Activated CD4-positive, alpha-beta T cell treated with anti-CD3 and anti-CD28 coated beads, Interleukin-2, Interleukin-4, amounts not matched to agents 100 ng/mL and 50 ng/mL, durations not matched to agents 16 hours and 8 hours (primary cell): ENCODE data around the gene NIPAL4.
A peak's percentile ranks its signal among the peaks of the same experiment; 100 is the strongest.
"Not testable (repeated sequence)": the region's sequence is repeated elsewhere in the genome, so short reads cannot be mapped to it uniquely, and the experiment has no call there.

Source experiments
- DNase-seq: peaks from one replicate; pipeline ENCODE4 v3.0.0-alpha.2; 2020; ENCODE audit warnings: low spot score

NIPAL4 gene

GRCh38 chr5:157463621-157464518 lies 3.9 kb downstream of the NIPAL4 start:
- DNase-seq = no peak

DNA sequence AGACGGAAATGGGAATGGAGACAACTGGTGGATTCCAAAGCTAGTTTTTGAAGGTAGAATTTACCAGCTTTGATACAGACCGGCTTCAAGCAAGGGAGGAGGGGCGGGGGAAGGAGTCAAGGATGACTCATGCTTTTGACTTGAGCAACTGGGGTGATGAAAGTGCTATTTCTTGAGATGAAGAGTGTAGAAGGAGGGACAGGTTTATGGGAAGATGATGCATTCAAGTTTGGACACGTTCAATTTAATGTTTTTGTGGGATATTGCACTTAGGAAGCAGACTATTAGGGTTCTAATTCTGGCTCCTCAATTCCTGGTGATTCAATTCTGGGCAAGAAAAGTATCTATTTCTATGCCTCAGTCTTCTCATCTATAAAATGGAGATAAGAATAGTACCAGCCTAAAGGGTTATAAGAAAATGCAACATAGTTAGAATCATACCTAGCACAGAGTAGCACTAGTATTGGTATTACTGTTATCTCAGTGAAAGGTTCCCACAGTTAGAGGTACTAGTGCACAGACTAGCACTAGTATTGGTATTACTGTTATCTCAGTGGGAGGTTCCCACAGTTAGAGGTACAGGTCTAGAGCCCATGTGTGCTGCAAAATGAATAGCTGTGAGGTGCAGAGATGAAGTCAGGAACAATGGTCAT lies 4.6 kb downstream of the NIPAL4 start:
- DNase-seq = peak; percentile 85

DNA sequence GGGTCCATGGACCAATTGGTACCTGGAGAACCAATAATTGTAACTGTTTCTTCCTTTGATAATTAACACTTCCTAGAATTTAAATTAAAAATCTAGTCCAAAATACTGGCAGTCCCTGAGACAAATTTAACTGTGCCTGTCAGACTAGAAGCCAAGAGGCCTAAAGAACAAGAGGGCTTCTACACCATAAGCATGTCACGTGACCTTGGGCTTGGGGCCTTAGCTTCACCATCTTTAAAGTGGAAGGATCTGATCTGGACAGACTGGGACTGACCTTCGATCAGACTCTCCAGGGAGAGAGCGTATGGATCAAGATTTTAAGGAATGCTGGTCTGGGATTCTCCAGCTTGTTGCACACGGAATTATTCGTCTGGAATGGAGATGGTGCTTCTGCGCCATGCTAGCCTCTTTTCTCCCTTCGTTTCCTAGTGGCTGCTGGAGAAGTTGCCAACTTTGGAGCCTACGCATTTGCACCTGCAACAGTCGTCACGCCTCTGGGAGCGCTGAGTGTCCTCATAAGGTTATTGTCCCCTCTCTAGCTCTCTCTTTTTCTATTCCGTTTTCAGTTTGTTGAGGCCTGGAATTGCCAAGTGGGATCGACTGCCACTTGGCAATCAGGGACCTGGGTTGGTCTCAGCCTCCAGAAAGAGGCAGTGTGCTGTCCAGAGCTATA lies 8.4 kb downstream of the NIPAL4 start:
- no peak for DNase-seq

GRCh38 chr5:157469073-157469472 lies 9.1 kb downstream of the NIPAL4 start:
- peak; percentile 31 for DNase-seq

GRCh38 chr5:157469687-157470086 lies 9.7 kb downstream of the NIPAL4 start:
- no peak for DNase-seq

- DNase-seq = no peak
Measured at GRCh38 chr5:157470631-157471030, 10.6 kb downstream of the NIPAL4 start.

- peak; percentile 55 for DNase-seq
Measured at GRCh38 chr5:157471709-157472108, 11.7 kb downstream of the NIPAL4 start.

DNA sequence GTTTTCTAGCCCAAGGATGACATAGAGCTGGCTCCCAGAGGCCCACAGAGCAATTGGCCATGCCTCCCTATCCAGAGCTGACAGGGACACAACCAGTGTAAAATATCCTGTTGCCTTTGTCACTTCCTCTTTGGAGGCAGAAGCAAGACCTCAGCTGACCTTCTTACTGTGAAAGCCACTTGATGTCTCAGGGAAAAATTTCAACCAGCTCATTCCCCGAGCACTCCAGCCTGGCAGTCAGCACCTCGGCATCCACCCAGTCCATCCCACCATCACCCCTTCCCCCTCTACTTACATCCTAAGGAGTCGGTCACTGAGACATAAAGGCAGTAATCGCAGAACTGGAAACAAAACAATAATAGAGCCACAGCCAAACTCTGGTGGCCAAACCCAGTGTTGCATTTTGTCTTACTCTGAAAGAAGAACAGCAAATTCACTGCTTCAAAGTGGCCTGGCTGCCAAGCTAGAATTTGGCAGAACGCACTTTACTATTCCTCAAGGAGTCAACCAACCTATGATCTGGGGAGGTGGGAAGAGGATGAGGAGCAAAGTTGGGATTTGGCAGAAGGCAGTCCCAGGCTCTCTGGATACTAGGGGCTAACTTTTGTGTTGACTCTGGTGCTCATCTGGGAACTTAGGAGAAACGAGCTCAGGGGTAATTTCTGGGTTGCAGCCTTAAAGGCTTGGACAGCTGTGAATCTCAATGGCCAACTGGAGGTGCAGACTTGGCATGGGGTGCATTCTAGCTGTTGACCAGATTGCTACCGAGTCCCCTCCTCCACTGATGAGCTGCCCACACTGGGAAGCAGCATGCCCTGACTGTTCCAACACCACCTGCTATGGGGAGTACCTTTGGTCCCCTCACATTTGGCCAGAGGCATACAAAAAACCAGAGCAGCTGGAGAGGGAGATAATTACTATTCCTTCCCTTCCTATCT lies 13.6 kb downstream of the NIPAL4 start:
- no peak for DNase-seq

- DNase-seq = no peak
Measured at GRCh38 chr5:157475432-157475831, 15.4 kb downstream of the NIPAL4 start.

GRCh38 chr5:157476702-157477408 lies 16.8 kb downstream of the NIPAL4 start:
- DNase-seq = peak; percentile 57

- DNase-seq = no peak
Measured at GRCh38 chr5:157477814-157478494, 17.9 kb downstream of the NIPAL4 start.

GRCh38 chr5:157478726-157479125 lies 18.7 kb downstream of the NIPAL4 start:
- no peak for DNase-seq

DNA sequence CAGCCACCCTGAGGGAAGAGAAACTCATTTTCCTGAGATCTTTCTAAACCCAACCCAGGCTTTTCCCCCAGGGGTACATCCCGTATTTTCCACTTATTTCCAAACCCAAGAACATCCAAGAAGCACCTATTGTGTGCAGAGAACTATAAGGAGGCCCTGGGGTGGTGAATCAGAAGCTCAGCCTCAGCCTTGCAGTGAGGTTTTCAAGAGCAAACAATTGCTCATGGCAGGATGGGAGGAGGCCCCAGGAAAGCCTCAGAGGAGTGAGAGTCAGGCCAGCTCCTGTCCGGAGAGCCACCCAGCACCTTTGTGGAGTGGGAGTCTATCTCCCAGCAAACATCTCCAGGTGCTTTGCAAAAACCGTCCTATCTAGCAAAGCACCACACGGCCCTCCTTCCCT lies 19.2 kb downstream of the NIPAL4 start:
- DNase-seq = no peak

GRCh38 chr5:157479612-157480510 lies 19.8 kb downstream of the NIPAL4 start:
- no peak for DNase-seq

DNA sequence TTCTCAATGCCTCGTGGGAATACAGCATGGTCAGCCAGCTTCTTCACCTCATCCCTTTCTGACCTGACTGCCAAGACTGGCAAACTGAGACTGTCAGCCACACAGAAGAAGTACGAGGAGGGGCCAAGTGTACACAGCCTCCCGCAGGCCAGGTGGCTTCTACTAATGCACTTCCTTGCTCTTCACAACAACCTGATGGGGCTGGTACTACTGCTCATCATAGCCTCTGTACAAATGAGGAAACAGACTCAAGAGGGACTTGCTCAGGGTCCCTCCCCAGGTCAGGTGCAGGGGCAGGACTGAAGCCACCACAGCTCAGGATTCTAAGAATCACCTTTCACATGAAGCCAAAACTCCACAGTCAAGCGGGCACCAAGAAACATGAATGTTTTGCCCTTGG lies 21.3 kb downstream of the NIPAL4 start:
- DNase-seq = no peak

DNA sequence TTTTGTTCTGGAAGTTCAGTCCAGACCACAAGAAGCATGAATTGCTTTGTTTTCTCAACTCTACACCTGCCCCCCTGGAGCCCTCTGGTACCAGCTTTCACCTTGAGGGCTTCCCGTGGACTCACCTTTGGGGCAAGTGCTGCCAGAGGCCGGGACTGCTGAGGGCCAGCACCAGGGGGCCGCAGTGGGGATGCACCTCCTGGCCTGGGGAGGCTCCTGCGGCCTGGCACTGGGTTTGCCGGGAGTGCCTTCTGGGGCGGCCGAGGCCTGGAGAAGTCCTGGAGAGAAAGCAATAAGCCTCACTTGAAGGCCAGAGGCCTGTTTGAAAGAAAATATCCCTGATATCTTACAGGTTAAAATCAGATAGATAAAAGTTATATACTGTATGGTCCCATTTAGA lies 21.7 kb downstream of the NIPAL4 start:
- no peak for DNase-seq

GRCh38 chr5:157482702-157483101 lies 22.7 kb downstream of the NIPAL4 start:
- not testable (repeated sequence) for DNase-seq

- DNase-seq = no peak
Measured at GRCh38 chr5:157484768-157485167, 24.8 kb downstream of the NIPAL4 start.

DNA sequence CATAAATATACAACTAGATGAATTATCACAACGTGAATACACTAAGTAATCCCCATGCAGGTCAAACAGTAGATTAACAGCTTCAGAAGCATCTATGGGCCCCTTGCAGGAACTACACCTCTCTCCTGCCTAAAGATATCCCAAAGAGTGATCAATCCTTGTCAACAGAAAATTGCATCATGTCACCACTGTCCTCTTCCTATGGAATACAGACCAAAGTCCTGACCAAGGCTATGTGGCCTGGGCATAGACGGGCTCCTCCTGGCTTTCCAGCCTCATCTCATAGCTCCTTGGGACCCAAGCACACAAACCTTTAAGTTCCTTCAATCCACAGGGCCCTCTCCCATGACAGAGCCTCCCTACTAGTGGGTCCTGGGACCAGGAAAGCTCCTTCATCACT lies 25.3 kb downstream of the NIPAL4 start:
- DNase-seq = no peak
